H9 (cell line): ENCODE measurements around the gene RPS6KA1. TPM values are rescaled to one million over a fixed set of nuclear protein-coding genes. Genes with fewer than 3 reads are reported as not detected.

Experiments
- DNase-seq: peaks from one replicate; pipeline ENCODE4 v3.0.0-alpha.2; 2017
- H2AFZ ChIP-seq: one replicate; pipeline ENCODE4 v1.6.1; 2013; ENCODE audit warnings: mild to moderate bottlenecking, low read length, control low read depth, moderate library complexity
- H2AK5ac ChIP-seq: 2 replicates; pipeline ENCODE4 v1.6.1; 2013; ENCODE audit warnings: low read length, control low read depth, mixed read lengths; ENCODE audit not compliant: insufficient read length
- H2BK120ac ChIP-seq: one replicate; pipeline ENCODE4 v1.6.1; 2013; ENCODE audit warnings: low read depth, mild to moderate bottlenecking, low read length, control low read depth, inconsistent platforms; ENCODE audit not compliant: poor library complexity, severe bottlenecking
- H2BK12ac ChIP-seq: 2 replicates; pipeline ENCODE4 v1.6.1; 2013; ENCODE audit warnings: low read length, control low read depth, mixed read lengths, low read depth; ENCODE audit not compliant: insufficient read length
- H2BK15ac ChIP-seq: 2 replicates; pipeline ENCODE4 v1.6.1; 2013; ENCODE audit warnings: low read depth, low read length, control low read depth
- H2BK20ac ChIP-seq: one replicate; pipeline ENCODE4 v1.6.1; 2013; ENCODE audit warnings: low read depth, mild to moderate bottlenecking, low read length, control low read depth, inconsistent platforms; ENCODE audit not compliant: poor library complexity, severe bottlenecking
- H2BK5ac ChIP-seq: 2 replicates; pipeline ENCODE4 v1.6.1; 2013; ENCODE audit warnings: low read length, control low read depth, mixed read lengths; ENCODE audit not compliant: insufficient read length
- H3K14ac ChIP-seq: 2 replicates; pipeline ENCODE4 v1.6.1; 2013; ENCODE audit warnings: low read length, control low read depth; ENCODE audit not compliant: insufficient read depth
- H3K18ac ChIP-seq: 2 replicates; pipeline ENCODE4 v1.6.1; 2013; ENCODE audit warnings: low read depth, mild to moderate bottlenecking, mixed read lengths, low read length, control low read depth; ENCODE audit not compliant: insufficient read length
- H3K23ac ChIP-seq: 2 replicates; pipeline ENCODE4 v1.6.1; 2013; ENCODE audit warnings: low read length, control low read depth, mixed read lengths, low read depth; ENCODE audit not compliant: insufficient read length
- H3K23me2 ChIP-seq: 2 replicates; pipeline ENCODE4 v1.6.1; 2013; ENCODE audit warnings: low read depth, mild to moderate bottlenecking, mixed read lengths, low read length, control low read depth; ENCODE audit not compliant: insufficient read length, poor library complexity, severe bottlenecking
- H3K27ac ChIP-seq: 2 replicates; pipeline ENCODE4 v1.5.1; 2013; ENCODE audit warnings: low read length, control low read depth, mixed read lengths, low read depth; ENCODE audit not compliant: insufficient read length
- H3K27me3 ChIP-seq: 2 replicates; pipeline ENCODE4 v1.6.1; 2013; ENCODE audit warnings: low read length, control low read depth, inconsistent platforms; ENCODE audit not compliant: insufficient read depth
- H3K4ac ChIP-seq: 2 replicates; pipeline ENCODE4 v1.6.1; 2013; ENCODE audit warnings: low read depth, mild to moderate bottlenecking, control low read depth, inconsistent platforms, low read length, moderate library complexity
- H3K4me1 ChIP-seq: 2 replicates; pipeline ENCODE4 v1.6.1; 2013; ENCODE audit warnings: low read length, control low read depth, inconsistent platforms; ENCODE audit not compliant: insufficient read depth
- H3K4me2 ChIP-seq: 2 replicates; pipeline ENCODE4 v1.6.1; 2013; ENCODE audit warnings: low read length, control low read depth, mixed read lengths; ENCODE audit not compliant: insufficient read length, insufficient read depth
- H3K56ac ChIP-seq: 2 replicates; pipeline ENCODE4 v1.6.1; 2013; ENCODE audit warnings: low read depth, mild to moderate bottlenecking, mixed read lengths, low read length, control low read depth; ENCODE audit not compliant: insufficient read length
- H3K79me1 ChIP-seq: 2 replicates; pipeline ENCODE4 v1.6.1; 2013; ENCODE audit warnings: low read depth, mild to moderate bottlenecking, moderate library complexity, low read length, control low read depth, inconsistent platforms; ENCODE audit not compliant: insufficient read depth, poor library complexity, severe bottlenecking
- H3K79me2 ChIP-seq: 2 replicates; pipeline ENCODE4 v1.6.1; 2013; ENCODE audit warnings: low read length, control low read depth, inconsistent platforms; ENCODE audit not compliant: insufficient read depth
- H3K9ac ChIP-seq: 2 replicates; pipeline ENCODE4 v1.6.1; 2013; ENCODE audit warnings: low read length, control low read depth, mixed read lengths; ENCODE audit not compliant: insufficient read length; ENCODE audit errors: extremely low read depth
- H3K9me3 ChIP-seq: one replicate; pipeline ENCODE4 v1.6.1; 2013; ENCODE audit warnings: low read depth, low read length, inconsistent platforms; ENCODE audit not compliant: control insufficient read depth
- H3T11ph ChIP-seq: one replicate; pipeline ENCODE4 v1.6.1; 2013; ENCODE audit warnings: mild to moderate bottlenecking, low read length, control low read depth, inconsistent platforms
- H4K20me1 ChIP-seq: one replicate; pipeline ENCODE4 v1.6.1; 2013; ENCODE audit not compliant: control insufficient read depth, insufficient read length, insufficient read depth
- H4K5ac ChIP-seq: 2 replicates; pipeline ENCODE4 v1.6.1; 2013; ENCODE audit warnings: low read depth, mild to moderate bottlenecking, mixed read lengths, low read length, control low read depth; ENCODE audit not compliant: insufficient read length
- H4K8ac ChIP-seq: replicated peaks from 2 replicates; pipeline ENCODE4 v1.6.1; 2013; ENCODE audit warnings: low read length, control low read depth, mixed read lengths, low read depth; ENCODE audit not compliant: insufficient read length
- H4K91ac ChIP-seq: 2 replicates; pipeline ENCODE4 v1.6.1; 2013; ENCODE audit warnings: low read depth, mild to moderate bottlenecking, moderate library complexity, mixed read lengths, low read length, control low read depth; ENCODE audit not compliant: insufficient read length
- H3K27ac Mint-ChIP-seq, 3 experiments: 2 replicates in 2 of 3; 3 replicates in 1 of 3; pipeline ENCODE4 v1.8.0; 2020 to 2021; ENCODE audit warnings: mixed read lengths in 3 of 3, mild to moderate bottlenecking in 1 of 3, moderate library complexity in 1 of 3
- H3K27me3 Mint-ChIP-seq: 2 replicates; pipeline ENCODE4 v1.8.0; 2021; ENCODE audit warnings: low read depth, mild to moderate bottlenecking, moderate library complexity, mixed read lengths
- H3K36me3 Mint-ChIP-seq, 3 experiments: 2 replicates in 2 of 3; 3 replicates in 1 of 3; pipeline ENCODE4 v1.8.0; 2020 to 2021; ENCODE audit warnings: low read depth in 3 of 3, mixed read lengths in 3 of 3; ENCODE audit not compliant: insufficient read depth in 1 of 3
- H3K4me1 Mint-ChIP-seq, 2 experiments: 2 replicates each; pipeline ENCODE4 v1.8.0; 2020; ENCODE audit warnings: mixed read lengths in 2 of 2
- H3K4me3 Mint-ChIP-seq, 2 experiments: 2 replicates in 1 of 2; 3 replicates in 1 of 2; pipeline ENCODE4 v1.8.0; 2020 to 2021; ENCODE audit warnings: mild to moderate bottlenecking in 2 of 2, mixed read lengths in 2 of 2, moderate library complexity in 1 of 2
- H3K9me3 Mint-ChIP-seq, 2 experiments: 2 replicates in 1 of 2; 3 replicates in 1 of 2; pipeline ENCODE4 v1.8.0; 2020; ENCODE audit warnings: mild to moderate bottlenecking in 2 of 2, mixed read lengths in 2 of 2, moderate library complexity in 1 of 2
- WGBS: extraction: QIAGEN DNeasy Blood & Tissue Kit; methylation state at CpG from one replicate; pipeline ENCODE4 v1.1.7; 2013; ENCODE audit warnings: missing lambda C conversion rate, low lambda C conversion rate, mixed read lengths; ENCODE audit not compliant: insufficient read length; ENCODE audit errors: extremely low coverage; 5-methylcytosine and 5-hydroxymethylcytosine counted together
- total RNA-seq: library from RNA; stranded (reverse); gene quantifications from 2 replicates; pipeline ENCODE4 v1.2.1, GENCODE V29; 2021
- TF ChIP-seq, protein P1 (sequence below): fragments of 200-600 bp; sonication (generic); conservative IDR thresholded peaks from 3 replicates; pipeline ENCODE4 v1.8.0; 2021; ENCODE audit warnings: antibody characterized with exemption, mild to moderate bottlenecking

RPS6KA1 gene
- total RNA-seq, 1 experiment from 2014 or later: 45.3 TPM

DNA sequence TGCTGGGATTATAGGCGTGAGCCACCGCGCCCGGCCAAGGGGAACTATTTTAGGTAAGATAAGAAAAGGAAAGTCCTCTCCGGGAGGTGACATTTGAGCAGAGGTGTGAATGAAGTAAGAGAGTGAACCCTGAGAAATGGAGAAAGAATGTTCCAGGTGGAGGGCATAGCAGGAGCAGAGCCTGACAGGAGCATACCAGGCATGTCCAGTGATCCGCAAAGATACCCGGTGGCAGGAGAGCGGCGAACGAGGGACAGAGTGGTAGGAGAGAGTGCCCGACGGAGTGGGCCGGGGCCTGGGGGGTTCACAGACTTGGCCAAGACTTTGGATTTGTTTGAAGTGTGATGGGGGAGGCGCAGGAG is 7.9 kb upstream of the RPS6KA1 start:
- no peak overlapping the region for H2BK5ac ChIP-seq
- H3K23me2 ChIP-seq: no peaks in the 10 kb centered on the region
- H2BK20ac ChIP-seq: no peak overlapping the region
- H2AK5ac ChIP-seq: no peak overlapping the region
- H3K18ac ChIP-seq: no peak overlapping the region
- no peak overlapping the region for H3K23ac ChIP-seq
- no peak overlapping the region for H3K56ac ChIP-seq
- no peak overlapping the region for H4K8ac ChIP-seq
- no CpG with 5 or more reads among the region's 14 CpGs for WGBS
- H3K14ac ChIP-seq: no peak overlapping the region
- H3K27me3 Mint-ChIP-seq: peaks cover 21% of the 10 kb centered on the region
- TF ChIP-seq, protein P1, sequence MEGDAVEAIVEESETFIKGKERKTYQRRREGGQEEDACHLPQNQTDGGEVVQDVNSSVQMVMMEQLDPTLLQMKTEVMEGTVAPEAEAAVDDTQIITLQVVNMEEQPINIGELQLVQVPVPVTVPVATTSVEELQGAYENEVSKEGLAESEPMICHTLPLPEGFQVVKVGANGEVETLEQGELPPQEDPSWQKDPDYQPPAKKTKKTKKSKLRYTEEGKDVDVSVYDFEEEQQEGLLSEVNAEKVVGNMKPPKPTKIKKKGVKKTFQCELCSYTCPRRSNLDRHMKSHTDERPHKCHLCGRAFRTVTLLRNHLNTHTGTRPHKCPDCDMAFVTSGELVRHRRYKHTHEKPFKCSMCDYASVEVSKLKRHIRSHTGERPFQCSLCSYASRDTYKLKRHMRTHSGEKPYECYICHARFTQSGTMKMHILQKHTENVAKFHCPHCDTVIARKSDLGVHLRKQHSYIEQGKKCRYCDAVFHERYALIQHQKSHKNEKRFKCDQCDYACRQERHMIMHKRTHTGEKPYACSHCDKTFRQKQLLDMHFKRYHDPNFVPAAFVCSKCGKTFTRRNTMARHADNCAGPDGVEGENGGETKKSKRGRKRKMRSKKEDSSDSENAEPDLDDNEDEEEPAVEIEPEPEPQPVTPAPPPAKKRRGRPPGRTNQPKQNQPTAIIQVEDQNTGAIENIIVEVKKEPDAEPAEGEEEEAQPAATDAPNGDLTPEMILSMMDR: no peak
- no peak overlapping the region for H2BK15ac ChIP-seq
- H3K4me3 Mint-ChIP-seq: no peak overlapping the region; a peak in 1 of 5 replicates
- no peaks in the 10 kb centered on the region for H4K20me1 ChIP-seq
- no peak overlapping the region for H3K4ac ChIP-seq
- H2BK120ac ChIP-seq: no peak overlapping the region
- no peak overlapping the region for H4K5ac ChIP-seq
- no peak overlapping the region for H3K27ac ChIP-seq
- no peaks in the 10 kb centered on the region for H3K9me3 ChIP-seq
- no peak overlapping the region for H3K9ac ChIP-seq
- no peak for DNase-seq
- no peak overlapping the region for H3K4me2 ChIP-seq
- H3K79me1 ChIP-seq: no peaks in the 10 kb centered on the region
- no peak overlapping the region for H4K91ac ChIP-seq
- no peaks in the 10 kb centered on the region for H3K27me3 ChIP-seq
- H3K27ac Mint-ChIP-seq: no peak overlapping the region
- no peaks in the 10 kb centered on the region for H3K9me3 Mint-ChIP-seq
- no peaks in the 10 kb centered on the region for H3K79me2 ChIP-seq
- H3K36me3 Mint-ChIP-seq: no peaks in the 10 kb centered on the region
- H3K4me1 Mint-ChIP-seq: peaks cover 11 to 15% of the 10 kb centered on the region in 2 experiments
- H2AFZ ChIP-seq: no peak overlapping the region
- no peak overlapping the region for H3T11ph ChIP-seq
- no peak overlapping the region for H2BK12ac ChIP-seq
- no peaks in the 10 kb centered on the region for H3K4me1 ChIP-seq
